ENCODE measurements around the gene POLN.

Gene POLN

DNA sequence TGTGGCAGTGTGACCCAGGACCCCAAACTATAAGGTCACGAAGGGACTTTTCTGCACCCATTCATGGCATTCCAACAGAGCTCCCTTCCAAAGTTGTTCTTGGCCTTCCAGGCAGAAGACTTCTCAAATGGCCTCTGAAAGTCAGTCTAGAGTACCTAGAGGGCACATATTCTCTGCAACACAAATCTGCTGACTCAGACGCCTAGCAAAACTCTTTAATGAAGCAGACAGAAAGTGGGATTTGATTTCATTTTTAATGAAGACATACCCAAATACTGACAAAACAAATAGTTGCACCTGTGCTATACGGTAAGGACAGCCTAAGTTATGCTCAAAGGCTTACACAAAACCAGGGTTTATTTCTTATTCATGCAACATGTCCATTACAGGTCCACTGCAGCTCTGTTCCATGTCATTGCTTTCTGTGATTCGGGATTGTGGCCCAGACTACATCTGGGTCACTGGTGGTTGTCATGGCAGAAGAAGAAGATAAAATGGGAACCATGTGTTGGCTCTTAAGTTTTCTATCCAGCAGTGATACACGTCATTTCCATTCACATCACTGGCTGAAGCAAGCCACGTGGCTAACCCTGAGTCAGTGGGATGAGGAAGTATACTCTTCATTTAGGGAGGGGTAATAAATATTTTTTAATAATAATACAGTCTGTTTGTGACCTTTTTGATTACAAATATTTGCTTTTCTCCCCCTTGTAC is 125.1 kb downstream of the POLN start:
- no peak for DNase-seq (ENCODE audit: low read depth in 3 of 3)

GRCh38 chr4:2105559-2105958 is 136.4 kb downstream of the POLN start:
- no peak for DNase-seq (ENCODE audit: low read depth in 3 of 3)

DNA sequence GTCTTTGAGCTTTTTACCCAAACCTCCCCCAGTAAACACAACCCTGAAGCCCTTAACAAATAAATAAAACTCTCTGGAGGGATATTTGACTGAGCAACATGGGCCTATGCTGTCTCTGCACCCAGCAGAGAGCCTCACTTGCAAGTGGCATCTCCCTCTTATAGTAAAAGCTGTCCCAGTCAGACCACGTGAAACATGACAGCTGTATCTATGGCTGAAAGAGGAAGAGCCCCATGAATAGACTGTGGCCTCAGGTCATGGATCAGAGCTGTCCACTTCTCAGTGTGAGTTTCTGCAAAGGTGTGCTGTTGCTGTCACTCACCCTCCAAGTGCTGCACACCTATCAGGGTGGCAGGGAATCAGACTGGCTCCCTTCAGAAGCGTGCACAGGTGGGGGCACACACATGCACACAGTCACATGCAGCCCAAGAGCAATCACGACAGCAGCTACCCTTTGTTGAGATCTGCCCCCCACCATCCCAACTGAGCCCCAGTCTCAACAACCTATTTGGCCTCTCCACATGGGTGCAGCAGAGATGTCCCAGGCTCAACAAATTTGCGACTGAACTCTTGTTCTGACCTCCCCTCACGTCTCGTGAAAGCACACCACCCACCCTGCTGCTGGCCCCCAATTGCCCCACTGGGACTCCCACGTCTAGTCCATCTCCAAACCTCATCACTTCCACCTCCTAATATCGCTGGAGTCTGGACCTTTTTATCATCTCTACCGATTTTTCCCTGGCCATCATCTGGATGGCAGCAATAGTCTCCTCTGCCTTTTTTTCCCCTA is 137.2 kb downstream of the POLN start:
- DNase-seq (ENCODE audit: low read depth in 3 of 3), result no peak

DNA sequence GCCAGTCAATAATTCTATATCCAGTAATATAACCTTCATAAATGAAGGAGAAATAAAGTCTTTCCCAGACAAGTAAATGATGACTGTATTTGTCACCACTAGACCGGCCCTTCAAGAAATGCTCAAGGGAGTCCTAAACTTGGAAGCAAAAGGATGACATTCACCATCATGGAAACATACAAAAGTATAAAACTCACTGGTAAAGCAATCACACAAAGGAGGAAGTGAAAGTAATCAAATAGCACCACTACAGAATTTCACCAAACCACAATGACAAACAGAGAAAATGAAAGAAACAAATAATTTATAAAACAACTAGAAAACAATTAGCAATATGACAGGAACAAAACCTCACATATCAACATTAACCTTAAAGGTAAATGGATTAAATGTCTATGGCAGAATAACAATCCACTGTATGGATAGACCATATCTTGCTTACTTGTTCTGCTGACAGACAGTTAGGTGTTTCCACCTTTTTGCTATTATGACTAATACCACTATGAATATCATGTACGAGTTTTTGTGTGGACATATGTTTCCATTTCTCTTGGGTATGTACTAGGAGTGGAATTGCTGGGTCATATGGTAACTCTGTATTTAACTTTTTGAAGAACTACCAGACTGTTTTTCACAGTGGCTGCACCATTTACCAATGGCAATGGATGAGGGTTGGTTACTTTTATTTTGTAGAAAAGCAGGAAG is 137.9 kb downstream of the POLN start:
- no peak for DNase-seq (ENCODE audit: low read depth in 3 of 3)

DNA sequence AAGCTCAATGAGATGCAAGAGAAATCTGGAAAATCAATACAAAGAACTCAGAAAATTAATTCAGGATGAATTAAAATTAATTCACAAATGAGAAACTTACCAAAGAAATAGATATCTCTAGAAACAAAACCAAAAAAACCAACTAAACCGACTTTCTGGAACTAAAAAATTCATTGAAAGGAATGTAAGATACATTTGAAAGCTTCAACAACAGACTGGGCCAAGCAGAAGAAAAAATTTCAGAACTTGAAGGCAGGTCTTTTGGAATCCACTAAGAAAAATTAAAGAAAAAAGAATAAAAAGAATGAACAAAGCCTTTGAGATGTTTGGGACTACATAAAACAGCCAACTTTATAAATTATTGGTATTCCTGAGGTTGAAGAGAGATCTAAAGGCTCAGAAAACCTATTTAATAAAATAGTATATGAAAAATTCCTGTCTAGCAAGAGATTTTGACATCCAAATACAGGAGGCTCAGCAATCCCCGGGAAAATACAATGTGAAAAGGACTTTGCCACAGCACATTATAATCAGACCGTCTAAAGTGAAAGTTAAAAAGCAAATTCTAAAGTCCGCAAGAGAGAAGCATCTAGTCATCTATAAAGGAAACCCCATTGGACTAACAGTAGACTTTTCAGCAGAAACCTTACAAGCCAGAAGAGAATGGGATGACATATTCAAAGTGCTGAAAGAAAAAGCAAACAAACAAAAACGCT is 138.6 kb downstream of the POLN start:
- no peak for DNase-seq (ENCODE audit: low read depth in 3 of 3)

DNA sequence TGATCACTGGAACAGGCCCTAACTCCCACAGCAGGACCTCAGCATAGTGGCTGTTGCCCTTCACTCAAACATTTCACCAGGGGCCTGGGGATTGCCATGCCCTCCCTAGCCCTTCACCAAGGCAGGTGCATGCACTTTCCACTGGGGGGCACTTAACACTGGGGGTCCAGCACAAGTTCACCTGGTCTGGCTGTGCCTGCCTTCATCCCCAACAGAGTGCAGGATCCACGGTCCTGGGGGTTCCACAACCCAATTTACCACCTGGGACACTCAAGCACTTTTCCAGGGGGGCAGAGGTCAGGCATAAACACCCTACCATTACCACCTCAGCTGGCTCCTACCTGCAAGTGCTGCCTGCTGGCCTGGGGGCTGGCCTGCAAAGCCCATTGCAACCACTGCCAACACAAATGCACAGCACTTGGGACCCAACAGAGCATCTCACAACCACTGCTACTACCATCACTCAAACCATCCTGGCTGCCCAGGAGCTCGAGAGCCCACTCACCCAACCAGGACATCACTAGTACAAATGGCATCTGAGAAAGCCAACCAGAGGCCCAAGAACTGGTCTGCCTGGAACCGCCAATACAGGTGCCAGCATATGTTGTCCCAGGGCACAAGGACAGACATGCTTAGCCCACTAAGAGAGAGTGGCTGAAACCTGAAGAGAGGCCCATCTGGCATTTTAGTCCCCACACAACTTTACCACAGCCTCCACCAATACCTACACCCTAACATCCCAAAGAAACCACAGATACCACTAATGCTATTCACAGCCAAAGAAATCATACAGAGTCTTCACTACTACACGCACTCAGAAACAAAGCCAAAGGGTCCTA is 139.7 kb downstream of the POLN start:
- DNase-seq (ENCODE audit: low read depth in 3 of 3), result no peak

DNA sequence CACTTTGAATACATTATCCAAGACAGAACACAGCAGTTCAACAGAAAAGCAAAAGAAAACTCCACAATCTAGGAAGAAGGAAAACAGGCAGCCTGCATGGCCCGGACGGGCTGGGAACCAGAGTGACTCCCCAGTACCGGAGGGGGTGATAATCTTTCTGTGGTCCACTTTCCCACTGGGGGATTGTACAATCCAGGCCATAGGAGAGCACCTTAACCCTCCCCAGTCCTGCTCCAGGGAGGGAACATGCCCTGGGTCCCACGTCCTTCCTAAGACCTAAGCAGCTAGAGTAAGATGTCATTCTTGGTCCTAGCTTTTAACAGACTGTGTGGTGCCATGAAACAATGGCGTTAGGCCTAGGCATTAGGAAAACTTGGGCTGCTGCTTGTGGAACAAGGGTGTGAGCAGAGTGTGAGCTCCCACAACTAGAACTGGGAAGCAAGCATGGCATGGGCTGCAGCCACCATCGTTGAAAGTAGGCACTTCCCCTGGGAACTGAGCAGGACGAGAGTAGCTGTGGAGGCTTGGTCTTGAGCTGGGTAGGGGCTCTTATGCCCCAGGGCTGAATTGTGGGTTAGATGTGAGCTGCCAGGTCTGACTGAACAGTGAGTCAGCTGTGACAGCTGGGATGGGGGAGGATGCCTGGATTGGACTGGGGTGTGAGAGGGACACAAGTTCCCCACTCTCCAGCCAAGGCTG is 140.4 kb downstream of the POLN start:
- no peak for DNase-seq (ENCODE audit: low read depth in 3 of 3)

DNA sequence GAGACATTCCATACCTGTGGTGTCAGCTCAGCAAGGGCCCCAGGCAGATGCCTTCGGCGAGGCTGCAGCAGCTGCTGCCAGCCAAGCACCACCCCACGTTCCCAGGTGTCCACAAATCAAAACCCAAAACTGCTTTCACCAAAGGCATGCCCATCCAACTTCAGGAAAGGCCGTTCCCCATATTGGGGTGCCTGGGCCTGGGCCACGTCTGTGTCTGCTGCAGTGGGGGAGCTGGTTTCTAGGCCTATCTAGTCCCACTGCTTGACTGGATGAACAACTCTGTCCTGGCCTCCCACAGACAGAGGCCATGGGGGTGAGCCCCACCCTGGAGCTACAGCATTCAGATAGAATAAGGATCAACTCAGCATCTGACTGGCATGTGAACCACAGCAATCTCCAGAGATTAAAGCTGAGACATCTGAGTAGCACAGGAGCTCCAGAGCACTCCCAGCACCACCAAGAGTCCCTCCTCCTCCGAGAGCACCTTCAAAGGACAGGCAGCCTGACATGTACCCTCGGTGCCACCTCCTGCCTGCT is 145.8 kb downstream of the POLN start:
- DNase-seq (ENCODE audit: low read depth in 3 of 3), result no peak

GRCh38 chr4:2095236-2096072 is 146.5 kb downstream of the POLN start:
- no peak for DNase-seq (ENCODE audit: low read depth in 3 of 3)

DNA sequence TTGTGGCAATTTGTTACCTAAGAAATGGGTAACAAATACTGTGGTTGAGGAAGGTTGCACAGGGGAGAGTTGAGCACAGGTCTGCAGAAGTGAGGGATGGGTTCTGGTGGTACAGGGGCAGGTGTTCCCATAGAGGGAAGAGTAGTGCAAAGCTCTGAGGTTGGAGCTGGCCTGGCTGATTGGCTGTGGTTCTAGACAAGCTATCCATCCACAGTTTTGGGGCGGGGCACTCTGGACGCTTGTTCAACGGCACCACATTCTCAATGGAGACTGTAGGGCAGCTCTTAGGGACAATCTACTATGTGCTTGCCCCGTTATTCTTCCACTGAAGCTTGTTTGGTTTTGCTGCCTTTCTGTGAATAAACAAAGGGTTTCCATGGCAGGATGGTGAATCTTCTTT is 147.4 kb downstream of the POLN start:
- DNase-seq (ENCODE audit: low read depth in 3 of 3), result no peak

- no peak for DNase-seq (ENCODE audit: low read depth in 3 of 3)
Observed at GRCh38 chr4:2093265-2093664, 148.7 kb downstream of the POLN start.

- DNase-seq (ENCODE audit: low read depth in 3 of 3), result no peak
Observed at GRCh38 chr4:2092669-2093053, 149.3 kb downstream of the POLN start.

DNA sequence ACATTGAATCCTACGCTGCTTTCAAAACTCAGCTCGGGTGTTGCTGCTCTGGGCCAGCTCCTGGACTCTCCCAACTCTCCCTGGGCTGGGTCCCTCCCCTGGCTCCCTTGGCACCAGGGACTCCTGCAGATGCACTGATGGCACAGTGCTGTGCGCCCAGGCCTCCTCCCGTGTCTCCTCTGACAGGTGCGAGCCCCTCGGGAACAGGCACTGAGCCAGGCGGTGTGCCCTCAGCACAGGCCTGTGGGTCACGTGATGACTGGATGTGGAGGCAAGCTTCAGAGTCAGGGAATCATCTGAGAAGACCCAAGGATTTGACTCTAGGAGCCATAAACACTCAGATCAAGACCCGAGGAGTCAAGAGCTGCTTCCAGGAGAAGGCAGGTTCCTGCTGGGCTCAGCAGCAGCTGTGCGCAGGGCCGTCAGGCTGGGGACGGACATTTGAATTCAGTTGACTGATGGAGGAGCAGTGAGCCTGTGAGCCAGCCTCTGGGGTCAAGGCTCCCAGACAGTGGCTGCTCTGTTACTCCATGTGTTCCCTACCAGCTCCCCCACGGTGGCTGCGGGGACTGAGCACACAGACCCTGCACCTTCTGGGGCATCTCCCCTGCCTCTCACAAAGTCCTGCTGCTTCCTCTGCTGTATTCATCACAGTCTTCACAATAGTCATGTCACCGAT is 149.8 kb downstream of the POLN start:
- no peak for DNase-seq (ENCODE audit: low read depth in 3 of 3)

DNA sequence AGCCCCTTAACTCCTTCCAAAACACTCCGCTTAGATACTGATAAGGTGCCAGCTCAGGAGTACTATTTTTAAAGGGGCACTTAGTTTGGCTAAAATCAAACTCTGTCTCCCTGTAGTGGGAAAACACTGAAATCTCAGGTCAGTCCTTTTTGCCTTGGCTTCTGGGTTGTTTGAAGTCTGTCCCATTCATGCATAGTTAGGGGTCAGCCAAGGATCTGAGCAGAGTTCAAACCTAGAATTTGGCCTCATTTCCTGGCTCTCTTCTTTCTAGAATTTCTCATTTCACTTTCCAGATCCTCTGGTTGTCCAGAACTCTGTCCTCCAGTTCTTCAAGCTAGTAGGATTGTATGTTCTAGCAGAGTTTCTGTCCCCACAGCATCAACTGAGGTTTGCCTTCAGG is 151.3 kb downstream of the POLN start:
- no peak for DNase-seq (ENCODE audit: low read depth in 3 of 3)

DNA sequence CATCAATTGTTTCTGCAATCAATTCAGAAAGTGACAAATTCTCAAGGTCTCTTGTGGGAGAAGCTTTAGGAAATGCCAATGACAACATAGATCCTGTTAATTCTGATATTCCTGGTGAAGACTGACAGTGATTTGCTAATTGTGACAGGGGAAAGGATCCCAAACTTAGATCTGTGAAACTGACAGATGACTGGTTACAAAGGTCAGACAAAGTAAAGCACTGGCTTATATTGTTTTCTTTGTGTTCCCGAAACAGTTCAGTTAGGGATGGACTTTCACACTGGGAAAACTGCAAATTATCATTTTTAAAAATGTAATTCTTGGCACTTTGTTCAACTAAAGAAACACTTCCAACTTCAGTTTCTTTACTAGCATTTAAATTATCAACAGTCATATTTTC is 152.7 kb downstream of the POLN start:
- no peak for DNase-seq (ENCODE audit: low read depth in 3 of 3)

DNA sequence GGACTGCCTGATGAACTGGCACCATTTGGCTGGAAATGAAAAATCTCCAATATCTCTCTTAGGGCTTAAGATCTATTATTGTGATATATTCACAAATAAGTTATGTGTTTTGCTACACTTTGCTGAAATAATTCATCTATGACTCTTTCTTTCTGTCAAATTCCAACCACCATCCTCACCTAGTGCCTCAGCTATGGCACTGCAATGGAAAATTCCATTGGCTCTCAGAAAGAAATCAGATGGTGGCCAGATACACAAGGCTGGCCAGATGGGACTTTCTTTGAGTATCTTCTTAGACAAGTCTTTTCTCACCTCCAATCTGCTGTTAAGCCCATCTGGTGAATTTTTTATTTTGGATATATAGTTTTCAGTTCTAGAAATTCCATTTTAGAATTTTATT is 154.8 kb downstream of the POLN start:
- no peak for DNase-seq (ENCODE audit: low read depth in 3 of 3)

DNA sequence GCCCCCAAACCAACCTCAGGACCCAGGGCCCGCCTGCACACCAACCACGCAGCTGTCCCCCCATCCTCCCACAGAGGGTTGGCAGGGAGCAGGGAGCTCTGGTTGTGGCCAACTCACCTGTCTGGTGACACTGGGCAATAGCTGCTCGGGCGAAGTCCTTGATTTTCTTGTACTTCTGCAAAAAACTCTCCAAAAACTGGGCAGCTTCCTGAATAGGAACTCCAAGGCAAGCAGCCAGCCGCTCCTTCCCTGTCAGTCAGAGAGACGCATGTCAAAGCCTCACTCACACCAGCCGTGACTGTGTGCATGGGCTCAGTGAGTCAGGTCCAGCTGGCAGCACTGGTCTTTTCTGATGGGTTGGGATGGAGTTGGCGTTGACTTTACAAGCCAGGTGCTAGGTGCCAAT is 156.4 kb downstream of the POLN start:
- no peak for DNase-seq (ENCODE audit: low read depth in 3 of 3)

DNA sequence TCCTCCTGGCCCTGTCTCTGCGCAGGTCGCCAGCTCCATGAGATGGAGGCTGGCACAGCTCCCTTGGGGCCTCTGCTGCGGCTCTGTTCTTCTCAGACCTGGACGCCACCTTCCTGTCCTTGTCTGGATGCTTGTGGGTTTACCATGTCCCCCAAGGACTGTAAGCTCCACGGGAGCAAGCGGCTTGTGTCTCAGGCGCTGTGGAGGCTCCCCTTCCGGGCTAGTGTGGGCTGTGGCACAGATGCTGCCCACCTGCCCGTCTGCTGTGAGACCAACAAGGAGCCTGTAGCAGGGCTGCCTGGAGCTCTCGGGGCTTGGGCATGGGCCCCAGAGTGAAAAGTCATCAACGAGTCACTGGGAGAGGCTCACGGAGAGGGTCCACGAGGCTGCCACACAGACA is 157.6 kb downstream of the POLN start:
- no peak for DNase-seq (ENCODE audit: low read depth in 3 of 3)

- DNase-seq (ENCODE audit: low read depth in 3 of 3), result no peak
Observed at GRCh38 chr4:2083826-2084160, 158.1 kb downstream of the POLN start.
